ENCODE data around the gene PLCB1.

PLCB1 gene

GRCh38 chr20:8248051-8248450 lies 116.0 kb downstream of the PLCB1 start:
- Histone ChIP-seq H3K27ac (ENCODE audit: low read depth, low read length) (no peak overlapping the region), H3K9ac (ENCODE audit: low read length) (no peak overlapping the region), H3K27me3 (ENCODE audit: control insufficient read depth, insufficient read depth, low read length) (no peaks in the 10 kb centered on the region), H3K9me3 (ENCODE audit: control insufficient read depth, insufficient read depth, low read depth, low read length) (no peaks in the 10 kb centered on the region), H3K4me3 (ENCODE audit: low read depth, low read length) (no peak overlapping the region), H3K4me1 (ENCODE audit: control insufficient read depth, insufficient read depth, low read length) (peaks cover 7% of the 10 kb centered on the region; the same call in 1 of the 2 replicates), H3K36me3 (ENCODE audit: control insufficient read depth, insufficient read depth, low read length) (no peaks in the 10 kb centered on the region)

- Histone ChIP-seq H3K27ac (ENCODE audit: low read depth, low read length) (no peak overlapping the region), H3K4me3 (ENCODE audit: low read depth, low read length) (no peak overlapping the region), H3K9me3 (ENCODE audit: control insufficient read depth, insufficient read depth, low read depth, low read length) (no peaks in the 10 kb centered on the region), H3K9ac (ENCODE audit: low read length) (no peak overlapping the region), H3K36me3 (ENCODE audit: control insufficient read depth, insufficient read depth, low read length) (no peaks in the 10 kb centered on the region), H3K4me1 (ENCODE audit: control insufficient read depth, insufficient read depth, low read length) (peaks cover 7% of the 10 kb centered on the region; the same call in 1 of the 2 replicates), H3K27me3 (ENCODE audit: control insufficient read depth, insufficient read depth, low read length) (no peaks in the 10 kb centered on the region)
Measured at GRCh38 chr20:8249634-8250033, 117.6 kb downstream of the PLCB1 start.

DNA sequence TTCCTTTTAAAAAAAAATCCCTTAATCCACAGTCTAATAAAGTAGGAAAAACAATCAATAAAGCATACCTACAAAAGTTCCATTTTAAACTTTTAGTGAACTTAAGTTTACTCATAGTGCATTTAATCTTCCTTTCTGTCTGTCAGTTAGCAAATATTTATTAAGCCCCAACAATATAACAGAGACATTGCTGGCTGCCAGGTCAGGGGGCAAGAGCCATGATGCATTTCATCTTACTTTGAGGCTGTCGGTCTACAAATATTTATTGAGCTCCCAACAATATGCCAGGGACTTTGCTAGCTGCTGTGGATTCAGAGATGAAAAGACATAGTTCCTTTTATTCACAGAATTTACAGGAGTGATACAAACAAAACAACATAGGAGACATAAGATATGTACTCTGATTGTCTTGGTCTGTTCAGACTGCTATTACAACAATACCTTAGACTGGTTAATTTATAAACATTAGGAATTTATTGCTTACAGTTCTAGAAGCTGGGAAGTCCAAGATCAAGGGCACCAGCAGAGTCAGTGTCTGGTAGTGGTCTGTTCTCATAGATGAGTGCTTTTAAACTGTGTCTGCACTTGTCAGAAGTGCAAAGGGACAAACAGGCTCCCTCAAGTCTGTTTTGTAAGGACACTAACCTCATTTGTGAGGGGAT lies 118.6 kb downstream of the PLCB1 start:
- H3K27ac ChIP-seq (ENCODE audit: low read depth, low read length) = no peak overlapping the region
- no peaks in the 10 kb centered on the region for H3K36me3 ChIP-seq (ENCODE audit: control insufficient read depth, insufficient read depth, low read length)
- no peaks in the 10 kb centered on the region for H3K27me3 ChIP-seq (ENCODE audit: control insufficient read depth, insufficient read depth, low read length)
- H3K9me3 ChIP-seq (ENCODE audit: control insufficient read depth, insufficient read depth, low read depth, low read length) = no peaks in the 10 kb centered on the region
- no peak overlapping the region for H3K4me3 ChIP-seq (ENCODE audit: low read depth, low read length)
- H3K9ac ChIP-seq (ENCODE audit: low read length) = no peak overlapping the region
- H3K4me1 ChIP-seq (ENCODE audit: control insufficient read depth, insufficient read depth, low read length) = peaks cover 7% of the 10 kb centered on the region; the same call in 1 of the 2 replicates

DNA sequence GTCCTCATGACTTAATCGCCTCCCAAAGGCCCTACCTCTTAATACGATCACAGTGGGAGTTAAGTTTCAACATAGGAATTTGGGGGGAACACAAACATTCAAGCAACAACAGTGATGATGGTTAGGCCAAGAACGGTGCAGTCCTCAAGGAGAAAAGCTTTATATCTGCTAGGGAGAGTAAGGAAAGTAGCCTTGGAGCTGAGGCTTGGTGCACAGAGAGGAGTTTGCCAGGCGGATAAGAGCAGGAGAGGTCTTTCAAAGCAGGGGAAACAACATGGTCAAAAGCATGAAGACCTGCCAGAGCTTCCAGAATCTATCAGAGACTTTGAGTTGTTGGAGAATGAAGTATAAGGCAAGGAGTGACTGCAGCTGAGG lies 119.1 kb downstream of the PLCB1 start:
- H3K4me1 ChIP-seq (ENCODE audit: control insufficient read depth, insufficient read depth, low read length) = peaks cover 7% of the 10 kb centered on the region; the same call in 1 of the 2 replicates
- no peaks in the 10 kb centered on the region for H3K9me3 ChIP-seq (ENCODE audit: control insufficient read depth, insufficient read depth, low read depth, low read length)
- no peak overlapping the region for H3K4me3 ChIP-seq (ENCODE audit: low read depth, low read length)
- H3K36me3 ChIP-seq (ENCODE audit: control insufficient read depth, insufficient read depth, low read length) = no peaks in the 10 kb centered on the region
- no peak overlapping the region for H3K9ac ChIP-seq (ENCODE audit: low read length)
- no peaks in the 10 kb centered on the region for H3K27me3 ChIP-seq (ENCODE audit: control insufficient read depth, insufficient read depth, low read length)
- no peak overlapping the region for H3K27ac ChIP-seq (ENCODE audit: low read depth, low read length)

GRCh38 chr20:8254911-8255582 lies 123.0 kb downstream of the PLCB1 start:
- H3K4me3 ChIP-seq (ENCODE audit: low read depth, low read length) = no peak overlapping the region

DNA sequence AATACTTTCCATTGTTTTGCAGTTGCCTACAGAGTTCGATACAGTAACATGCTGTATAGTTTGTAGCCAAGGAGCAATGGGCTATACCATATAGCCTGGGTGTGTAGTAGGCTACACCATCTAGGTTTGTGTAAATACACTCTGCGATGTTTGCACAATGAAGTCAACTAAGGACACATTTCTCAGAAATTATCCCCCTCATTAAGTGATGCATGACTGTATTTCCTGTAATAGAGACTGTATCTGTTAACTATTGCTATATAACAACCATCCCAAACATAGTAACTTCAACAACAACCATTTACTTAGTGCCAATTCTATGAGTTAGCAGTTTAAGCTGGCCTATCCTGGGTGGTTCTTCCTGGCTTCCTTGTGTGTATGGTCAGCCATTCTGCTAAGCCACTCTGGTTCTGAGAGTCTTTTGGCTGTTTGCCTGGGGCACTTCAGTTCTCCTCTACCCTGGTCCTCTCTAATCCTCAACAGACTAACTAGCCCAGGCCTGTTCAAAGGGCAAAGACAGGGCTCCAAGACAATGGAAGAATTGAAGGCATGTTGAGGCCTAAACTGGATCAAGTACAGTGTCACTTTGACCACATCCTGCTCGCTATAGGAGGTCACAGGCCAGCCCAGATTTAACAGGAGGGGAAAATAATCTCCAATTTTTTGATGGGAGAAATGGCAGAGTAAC lies 124.0 kb downstream of the PLCB1 start:
- H3K36me3 ChIP-seq (ENCODE audit: control insufficient read depth, insufficient read depth, low read length) = no peaks in the 10 kb centered on the region
- H3K27ac ChIP-seq (ENCODE audit: low read depth, low read length) = no peak overlapping the region

More at GRCh38 chr20:8254911-8255582, 123.0 kb downstream of the PLCB1 start:
- Histone ChIP-seq H3K9ac (ENCODE audit: low read length) (no peak overlapping the region), H3K4me1 (ENCODE audit: control insufficient read depth, insufficient read depth, low read length) (no peaks in the 10 kb centered on the region), H3K36me3 (ENCODE audit: control insufficient read depth, insufficient read depth, low read length) (no peaks in the 10 kb centered on the region), H3K27me3 (ENCODE audit: control insufficient read depth, insufficient read depth, low read length) (no peaks in the 10 kb centered on the region), H3K27ac (ENCODE audit: low read depth, low read length) (no peak overlapping the region), H3K9me3 (ENCODE audit: control insufficient read depth, insufficient read depth, low read depth, low read length) (no peaks in the 10 kb centered on the region)

GRCh38 chr20:8260837-8261251 lies 128.8 kb downstream of the PLCB1 start:
- H3K4me3 ChIP-seq (ENCODE audit: low read depth, low read length) = no peak overlapping the region
- H3K27me3 ChIP-seq (ENCODE audit: control insufficient read depth, insufficient read depth, low read length) = no peaks in the 10 kb centered on the region
- no peaks in the 10 kb centered on the region for H3K36me3 ChIP-seq (ENCODE audit: control insufficient read depth, insufficient read depth, low read length)
- H3K9ac ChIP-seq (ENCODE audit: low read length) = no peak overlapping the region
- H3K27ac ChIP-seq (ENCODE audit: low read depth, low read length) = no peak overlapping the region
- H3K4me1 ChIP-seq (ENCODE audit: control insufficient read depth, insufficient read depth, low read length) = no peaks in the 10 kb centered on the region
- no peaks in the 10 kb centered on the region for H3K9me3 ChIP-seq (ENCODE audit: control insufficient read depth, insufficient read depth, low read depth, low read length)

More for the DNA sequence above, 124.0 kb downstream of the PLCB1 start:
- Histone ChIP-seq H3K4me1 (ENCODE audit: control insufficient read depth, insufficient read depth, low read length) (no peaks in the 10 kb centered on the region), H3K27me3 (ENCODE audit: control insufficient read depth, insufficient read depth, low read length) (no peaks in the 10 kb centered on the region), H3K9me3 (ENCODE audit: control insufficient read depth, insufficient read depth, low read depth, low read length) (no peaks in the 10 kb centered on the region), H3K4me3 (ENCODE audit: low read depth, low read length) (no peak overlapping the region), H3K9ac (ENCODE audit: low read length) (no peak overlapping the region)

- Histone ChIP-seq H3K27ac (ENCODE audit: low read depth, low read length) (no peak overlapping the region), H3K27me3 (ENCODE audit: control insufficient read depth, insufficient read depth, low read length) (no peaks in the 10 kb centered on the region), H3K9me3 (ENCODE audit: control insufficient read depth, insufficient read depth, low read depth, low read length) (no peaks in the 10 kb centered on the region), H3K4me1 (ENCODE audit: control insufficient read depth, insufficient read depth, low read length) (no peaks in the 10 kb centered on the region), H3K4me3 (ENCODE audit: low read depth, low read length) (no peak overlapping the region), H3K36me3 (ENCODE audit: control insufficient read depth, insufficient read depth, low read length) (no peaks in the 10 kb centered on the region), H3K9ac (ENCODE audit: low read length) (no peak overlapping the region)
Measured at GRCh38 chr20:8262721-8263120, 130.7 kb downstream of the PLCB1 start.

- Histone ChIP-seq H3K36me3 (ENCODE audit: control insufficient read depth, insufficient read depth, low read length) (no peaks in the 10 kb centered on the region), H3K9ac (ENCODE audit: low read length) (no peak overlapping the region), H3K4me1 (ENCODE audit: control insufficient read depth, insufficient read depth, low read length) (no peaks in the 10 kb centered on the region), H3K9me3 (ENCODE audit: control insufficient read depth, insufficient read depth, low read depth, low read length) (no peaks in the 10 kb centered on the region), H3K27me3 (ENCODE audit: control insufficient read depth, insufficient read depth, low read length) (no peaks in the 10 kb centered on the region), H3K27ac (ENCODE audit: low read depth, low read length) (no peak overlapping the region), H3K4me3 (ENCODE audit: low read depth, low read length) (no peak overlapping the region)
Measured at GRCh38 chr20:8265588-8265987, 133.5 kb downstream of the PLCB1 start.

- no peak overlapping the region for H3K9ac ChIP-seq (ENCODE audit: low read length)
- H3K4me3 ChIP-seq (ENCODE audit: low read depth, low read length) = no peak overlapping the region
- H3K4me1 ChIP-seq (ENCODE audit: control insufficient read depth, insufficient read depth, low read length) = no peaks in the 10 kb centered on the region
- no peak overlapping the region for H3K27ac ChIP-seq (ENCODE audit: low read depth, low read length)
- H3K27me3 ChIP-seq (ENCODE audit: control insufficient read depth, insufficient read depth, low read length) = no peaks in the 10 kb centered on the region
- no peaks in the 10 kb centered on the region for H3K36me3 ChIP-seq (ENCODE audit: control insufficient read depth, insufficient read depth, low read length)
- no peaks in the 10 kb centered on the region for H3K9me3 ChIP-seq (ENCODE audit: control insufficient read depth, insufficient read depth, low read depth, low read length)
Measured at GRCh38 chr20:8267009-8267408, 134.9 kb downstream of the PLCB1 start.

- no peaks in the 10 kb centered on the region for H3K36me3 ChIP-seq (ENCODE audit: control insufficient read depth, insufficient read depth, low read length)
- H3K4me3 ChIP-seq (ENCODE audit: low read depth, low read length) = no peak overlapping the region
- no peak overlapping the region for H3K27ac ChIP-seq (ENCODE audit: low read depth, low read length)
- H3K4me1 ChIP-seq (ENCODE audit: control insufficient read depth, insufficient read depth, low read length) = no peaks in the 10 kb centered on the region
- H3K9ac ChIP-seq (ENCODE audit: low read length) = no peak overlapping the region
- H3K27me3 ChIP-seq (ENCODE audit: control insufficient read depth, insufficient read depth, low read length) = no peaks in the 10 kb centered on the region
- no peaks in the 10 kb centered on the region for H3K9me3 ChIP-seq (ENCODE audit: control insufficient read depth, insufficient read depth, low read depth, low read length)
Measured at GRCh38 chr20:8271727-8272126, 139.7 kb downstream of the PLCB1 start.

Data from HUES6 (cell line).